Colonic mucosa (tissue), 4 donors: Measurements from ENCODE around the gene LRRC7. TPM values are rescaled to one million over a fixed set of nuclear protein-coding genes. Genes with fewer than 3 reads are reported as not detected.

Experiments
- DNase-seq: peaks from one replicate; pipeline ENCODE4 v3.0.0-alpha.2; 2020
- H3K27ac ChIP-seq: fragments of 200-600 bp; one replicate; pipeline ENCODE4 v1.8.0; 2021
- H3K27me3 ChIP-seq: fragments of 200-600 bp; one replicate; pipeline ENCODE4 v1.8.0; 2021
- H3K36me3 ChIP-seq: fragments of 200-600 bp; one replicate; pipeline ENCODE4 v1.8.0; 2021
- H3K4me1 ChIP-seq: fragments of 200-600 bp; one replicate; pipeline ENCODE4 v1.8.0; 2021; ENCODE audit warnings: mild to moderate bottlenecking
- H3K4me3 ChIP-seq: fragments of 200-600 bp; one replicate; pipeline ENCODE4 v1.8.0; 2021
- H3K9ac ChIP-seq, 2 donors: one replicate each; pipeline ENCODE4 v1.7.0; 2013; ENCODE audit warnings: control low read depth in 2 of 2, low read depth in 2 of 2, low read length in 2 of 2
- H3K9me3 ChIP-seq: fragments of 200-600 bp; one replicate; pipeline ENCODE4 v1.8.0; 2021
- intact Hi-C: fragments of 100-400 bp; cut with DNase I; formaldehyde crosslinking; loops from one replicate; pipeline ENCODE4 v1.14.1; 2022
- total RNA-seq, 2 donors: library from RNA; stranded (reverse); fragmentation: NEBNext Ultra II Directional in 1 of 2; extraction: Animal tissue kit (Norgen Biotek cat#: 25700) in 1 of 2; gene quantifications; one replicate each; pipeline ENCODE4 v1.2.1, GENCODE V29; 2021
- TF ChIP-seq, protein P1 (sequence below): fragments of 200-600 bp; IDR thresholded peaks from one replicate; pipeline ENCODE4 v1.8.0; 2022; ENCODE audit warnings: antibody characterized with exemption, mild to moderate bottlenecking
- donor health status: healthy.
- donor health status: DM: no; HTN: no; CAD: no.
- donor health status: DM: no; HTN: no; CAD: no.

The LRRC7 gene
- total RNA-seq, 2 donors from 2014 or later = 0.21 to 0.22 TPM

GRCh38 chr1:70079546-70079945 lies 511.8 kb downstream of the LRRC7 start:
- Histone ChIP-seq H3K9ac (no peak overlapping the region), H3K4me1 (no peaks in the 10 kb centered on the region)
- intact Hi-C loops = no loop called here

DNA sequence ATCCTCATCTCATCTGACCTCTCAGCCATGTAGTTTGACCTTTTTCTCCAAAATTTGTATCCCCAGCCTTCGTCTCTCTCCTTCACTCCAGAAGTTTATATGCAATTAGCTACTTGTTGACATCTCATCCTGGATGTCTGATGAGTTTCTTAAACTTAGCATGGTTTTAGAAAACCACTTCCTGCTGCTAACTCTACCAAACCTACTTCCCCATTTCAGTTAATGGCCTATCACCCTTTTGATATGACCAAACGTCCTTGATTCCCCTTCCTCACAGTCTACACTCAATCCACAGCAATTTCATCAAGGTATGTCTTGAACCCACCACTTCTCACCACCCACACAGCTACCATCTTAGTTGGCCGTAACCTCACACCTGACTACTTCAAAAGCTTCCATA lies 515.8 kb downstream of the LRRC7 start:
- Histone ChIP-seq H3K9ac (no peak overlapping the region), H3K27me3 (no peaks in the 10 kb centered on the region), H3K27ac (no peak overlapping the region), H3K4me3 (no peak overlapping the region), H3K36me3 (no peaks in the 10 kb centered on the region), H3K9me3 (no peaks in the 10 kb centered on the region), H3K4me1 (no peaks in the 10 kb centered on the region)
- intact Hi-C loops = no loop called here
- TF ChIP-seq, protein P1, sequence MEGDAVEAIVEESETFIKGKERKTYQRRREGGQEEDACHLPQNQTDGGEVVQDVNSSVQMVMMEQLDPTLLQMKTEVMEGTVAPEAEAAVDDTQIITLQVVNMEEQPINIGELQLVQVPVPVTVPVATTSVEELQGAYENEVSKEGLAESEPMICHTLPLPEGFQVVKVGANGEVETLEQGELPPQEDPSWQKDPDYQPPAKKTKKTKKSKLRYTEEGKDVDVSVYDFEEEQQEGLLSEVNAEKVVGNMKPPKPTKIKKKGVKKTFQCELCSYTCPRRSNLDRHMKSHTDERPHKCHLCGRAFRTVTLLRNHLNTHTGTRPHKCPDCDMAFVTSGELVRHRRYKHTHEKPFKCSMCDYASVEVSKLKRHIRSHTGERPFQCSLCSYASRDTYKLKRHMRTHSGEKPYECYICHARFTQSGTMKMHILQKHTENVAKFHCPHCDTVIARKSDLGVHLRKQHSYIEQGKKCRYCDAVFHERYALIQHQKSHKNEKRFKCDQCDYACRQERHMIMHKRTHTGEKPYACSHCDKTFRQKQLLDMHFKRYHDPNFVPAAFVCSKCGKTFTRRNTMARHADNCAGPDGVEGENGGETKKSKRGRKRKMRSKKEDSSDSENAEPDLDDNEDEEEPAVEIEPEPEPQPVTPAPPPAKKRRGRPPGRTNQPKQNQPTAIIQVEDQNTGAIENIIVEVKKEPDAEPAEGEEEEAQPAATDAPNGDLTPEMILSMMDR = no peak
- DNase-seq = no peak

More at GRCh38 chr1:70079546-70079945, 511.8 kb downstream of the LRRC7 start:
- TF ChIP-seq, protein P1 = no peak
- Histone ChIP-seq H3K27me3 (no peaks in the 10 kb centered on the region), H3K36me3 (no peaks in the 10 kb centered on the region), H3K9me3 (no peaks in the 10 kb centered on the region), H3K4me3 (no peak overlapping the region), H3K27ac (no peak overlapping the region)
- no peak for DNase-seq

DNA sequence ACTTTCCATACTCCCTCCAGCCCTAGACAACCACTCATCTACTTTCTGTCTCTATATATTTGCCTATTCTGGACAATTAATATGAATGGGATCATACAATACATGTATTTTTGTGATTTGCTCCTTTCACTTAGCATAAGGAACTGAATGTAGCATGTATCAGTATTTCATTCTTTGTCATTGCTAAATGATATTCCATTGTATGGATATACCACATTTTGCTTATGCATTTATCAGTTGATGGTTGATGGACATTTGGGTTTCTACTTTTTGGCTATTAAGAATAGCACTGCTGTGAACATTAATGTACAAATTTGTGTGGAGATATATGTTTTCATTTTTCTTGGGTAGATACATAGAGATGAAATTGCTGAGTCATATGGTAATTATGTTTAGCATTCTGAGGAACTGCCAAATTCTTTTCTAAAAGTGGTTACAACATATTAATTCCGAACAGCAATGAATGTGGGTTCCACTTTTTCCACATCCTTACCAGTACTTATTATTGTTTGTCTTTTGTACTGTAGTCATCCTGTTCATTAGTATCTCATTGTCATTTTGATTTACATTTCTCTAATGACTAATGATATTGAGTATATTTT lies 516.7 kb downstream of the LRRC7 start:
- Histone ChIP-seq H3K9me3 (no peaks in the 10 kb centered on the region), H3K4me3 (no peak overlapping the region), H3K36me3 (no peaks in the 10 kb centered on the region), H3K27ac (no peak overlapping the region), H3K4me1 (no peaks in the 10 kb centered on the region), H3K9ac (no peak overlapping the region), H3K27me3 (no peaks in the 10 kb centered on the region)
- TF ChIP-seq, protein P1 = no peak
- intact Hi-C loops = no loop called here
- no peak for DNase-seq

DNA sequence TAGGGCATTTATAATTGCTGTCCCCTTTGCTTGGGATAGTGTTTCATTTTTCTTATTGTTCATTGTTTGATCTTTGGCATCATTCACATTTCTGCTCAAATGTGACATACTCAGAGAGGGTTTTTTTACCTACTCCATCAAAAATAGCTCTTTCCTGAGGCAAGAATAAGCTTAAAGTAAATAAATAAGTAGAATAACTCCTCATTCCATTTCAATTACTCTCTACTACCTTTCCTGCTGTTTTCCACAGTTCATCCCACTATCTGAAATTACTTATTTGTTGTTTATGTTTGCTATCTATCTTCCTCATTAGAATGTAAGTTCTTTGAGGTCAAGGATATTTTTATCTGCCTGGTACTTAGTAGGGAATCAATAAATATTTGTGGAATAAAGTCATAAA lies 517.8 kb downstream of the LRRC7 start:
- Histone ChIP-seq H3K9ac (no peak overlapping the region), H3K4me1 (no peaks in the 10 kb centered on the region), H3K36me3 (no peaks in the 10 kb centered on the region), H3K27ac (no peak overlapping the region), H3K4me3 (no peak overlapping the region), H3K9me3 (no peaks in the 10 kb centered on the region), H3K27me3 (no peaks in the 10 kb centered on the region)
- intact Hi-C loops = no loop called here
- DNase-seq = no peak
- TF ChIP-seq, protein P1 = no peak

DNA sequence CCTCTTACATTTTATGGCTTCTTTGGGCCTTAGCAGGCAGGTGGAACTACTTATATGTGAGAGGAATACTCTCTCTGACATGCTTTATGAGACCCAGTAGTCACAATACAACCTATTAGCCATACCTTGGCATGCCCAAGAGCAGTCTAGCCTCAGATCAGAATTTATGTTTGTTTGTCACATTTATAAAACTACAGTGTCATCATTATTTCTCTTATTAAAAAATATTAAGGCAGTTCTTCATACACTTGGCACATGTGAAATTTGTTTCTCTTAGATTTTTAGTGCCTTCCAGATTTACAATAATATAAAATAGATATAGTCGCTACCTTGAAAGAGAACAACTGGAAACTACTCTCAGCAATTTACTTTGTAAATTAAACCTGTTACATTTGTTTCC lies 519.2 kb downstream of the LRRC7 start:
- H3K36me3 ChIP-seq = no peaks in the 10 kb centered on the region
- TF ChIP-seq, protein P1 = no peak
- no peak overlapping the region for H3K9ac ChIP-seq
- H3K9me3 ChIP-seq = no peaks in the 10 kb centered on the region
- DNase-seq = no peak
- H3K27me3 ChIP-seq = no peaks in the 10 kb centered on the region
- H3K4me3 ChIP-seq = no peak overlapping the region
- no peaks in the 10 kb centered on the region for H3K4me1 ChIP-seq
- no peak overlapping the region for H3K27ac ChIP-seq
- intact Hi-C loops = no loop called here
